ENCODE data around the gene COIL.

GRCh38 chr17:57004944-57005579 lies 44.2 kb upstream of the COIL start:
- TF ChIP-seq CTCF (IDR thresholded peaks at IDR 0.05) (no peak), EZH2 (IDR thresholded peaks at IDR 0.05; ENCODE audit: borderline replicate concordance, insufficient read depth, low read depth, low read length, poor library complexity, severe bottlenecking) (no peak)

Measured in B cell (primary cell).